Caco-2 (cell line): ENCODE measurements around the gene ST6GALNAC3. TPM values are rescaled to one million over a fixed set of nuclear protein-coding genes. Genes with fewer than 3 reads are reported as not detected.

Source experiments
- BruUV-seq: library from RNA; stranded (reverse); fragments of 400-500 nt; replicated peaks from 2 replicates; lab custom pipeline; 2021; lab: Mats Ljungman, UMichigan
- CTCF ChIA-PET: fragments of 300-600 bp; sonication (Branson Sonifier 250); formaldehyde crosslinking; loops from one replicate; lab custom pipeline; 2022; ENCODE audit warnings: antibody characterized with exemption; lab: Charles Lee
- POLR2A ChIA-PET: fragments of 300-600 bp; sonication (Branson Sonifier 250); formaldehyde crosslinking; loops from one replicate; lab custom pipeline; 2022; ENCODE audit warnings: antibody characterized with exemption; lab: Charles Lee
- DNase-seq, 2 experiments: peaks; one replicate each; pipeline versions ENCODE4 v3.0.0 to v3.0.0-alpha.2; 2020 to 2022
- H3K27me3 ChIP-seq: replicated peaks from 2 replicates; pipeline ENCODE4 v1.6.0; 2011; ENCODE audit warnings: low read length; ENCODE audit not compliant: control insufficient read depth, insufficient read depth
- H3K36me3 ChIP-seq: 2 replicates; pipeline ENCODE4 v1.5.1; 2011; ENCODE audit warnings: low read length; ENCODE audit not compliant: control insufficient read depth, insufficient read depth
- H3K4me1 ChIP-seq: fragments of 250-450 bp; sonication (Bioruptor Pico); 2 replicates; pipeline ENCODE4 v1.5.1; 2020; ENCODE audit warnings: mild to moderate bottlenecking
- H3K4me3 ChIP-seq: 2 replicates; pipeline ENCODE4 v1.5.1; 2011; ENCODE audit warnings: low read depth, mild to moderate bottlenecking, control low read depth, low read length
- H3K9me3 ChIP-seq: fragments of 250-450 bp; sonication (Bioruptor Pico); 2 replicates; pipeline ENCODE4 v1.5.1; 2020; ENCODE audit warnings: mild to moderate bottlenecking, moderate library complexity
- H3K27ac Mint-ChIP-seq: one replicate; pipeline ENCODE4 v1.8.0; 2022; ENCODE audit warnings: mixed read lengths; ENCODE audit not compliant: unreplicated experiment
- H3K27me3 Mint-ChIP-seq: one replicate; pipeline ENCODE4 v1.8.0; 2022; ENCODE audit warnings: mixed read lengths; ENCODE audit not compliant: insufficient read depth, unreplicated experiment
- H3K36me3 Mint-ChIP-seq: one replicate; pipeline ENCODE4 v1.8.0; 2022; ENCODE audit warnings: mild to moderate bottlenecking, mixed read lengths; ENCODE audit not compliant: insufficient read depth, unreplicated experiment
- H3K4me1 Mint-ChIP-seq: one replicate; pipeline ENCODE4 v1.8.0; 2022; ENCODE audit warnings: low read depth, mixed read lengths; ENCODE audit not compliant: unreplicated experiment
- H3K4me3 Mint-ChIP-seq: one replicate; pipeline ENCODE4 v1.8.0; 2022; ENCODE audit warnings: mild to moderate bottlenecking, moderate library complexity, mixed read lengths; ENCODE audit not compliant: unreplicated experiment
- H3K9me3 Mint-ChIP-seq: one replicate; pipeline ENCODE4 v1.8.0; 2022; ENCODE audit warnings: mixed read lengths; ENCODE audit not compliant: unreplicated experiment
- intact Hi-C: fragments of 100-400 bp; cut with micrococcal nuclease; formaldehyde crosslinking; loops from one replicate; pipeline ENCODE4 v1.10.0; 2022; ENCODE audit not compliant: unreplicated experiment
- total RNA-seq: library from RNA; stranded (reverse); gene quantifications from 2 replicates; pipeline ENCODE4 v1.2.3, GENCODE V29; 2022
- TF ChIP-seq, protein P1 (sequence below), 2 experiments: fragments of 200-600 bp in 1 of 2; IDR thresholded peaks; 1 replicate in 1 of 2; 2 replicates in 1 of 2; pipeline versions ENCODE4 v1.5.1 to v1.8.0; 2011 to 2022; ENCODE audit warnings: antibody characterized with exemption in 1 of 2, control low read depth in 1 of 2, inconsistent platforms in 1 of 2, low read depth in 1 of 2, low read length in 1 of 2, mild to moderate bottlenecking in 1 of 2, moderate library complexity in 1 of 2; ENCODE audit not compliant: insufficient read depth in 1 of 2, severe bottlenecking in 1 of 2, unreplicated experiment in 1 of 2

ST6GALNAC3 gene
- total RNA-seq, 1 experiment from 2014 or later = 16.0 TPM

DNA sequence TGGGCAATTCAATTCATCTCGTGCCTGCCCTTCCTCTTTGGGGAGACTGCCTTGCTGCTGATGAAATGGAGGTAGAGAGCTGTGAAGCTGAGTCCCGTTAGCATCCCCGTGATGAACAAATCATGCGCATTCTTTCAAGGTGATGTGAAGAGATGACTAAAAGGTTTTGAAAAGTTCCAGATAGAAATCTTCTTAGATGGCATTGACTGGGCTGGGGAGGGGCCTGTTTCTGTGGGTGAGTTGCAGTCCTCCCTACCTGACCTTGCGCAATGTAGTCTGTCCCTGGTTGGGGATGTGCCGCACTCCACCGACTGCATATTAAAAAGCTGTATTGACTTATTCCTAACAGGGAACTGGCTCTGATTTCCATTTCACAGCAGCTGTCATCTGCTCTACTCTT, 49.6 kb downstream of the ST6GALNAC3 start:
- no TSS peak for BruUV-seq
- no peaks in the 10 kb centered on the region for H3K36me3 Mint-ChIP-seq
- CTCF ChIA-PET = no interaction called here

DNA sequence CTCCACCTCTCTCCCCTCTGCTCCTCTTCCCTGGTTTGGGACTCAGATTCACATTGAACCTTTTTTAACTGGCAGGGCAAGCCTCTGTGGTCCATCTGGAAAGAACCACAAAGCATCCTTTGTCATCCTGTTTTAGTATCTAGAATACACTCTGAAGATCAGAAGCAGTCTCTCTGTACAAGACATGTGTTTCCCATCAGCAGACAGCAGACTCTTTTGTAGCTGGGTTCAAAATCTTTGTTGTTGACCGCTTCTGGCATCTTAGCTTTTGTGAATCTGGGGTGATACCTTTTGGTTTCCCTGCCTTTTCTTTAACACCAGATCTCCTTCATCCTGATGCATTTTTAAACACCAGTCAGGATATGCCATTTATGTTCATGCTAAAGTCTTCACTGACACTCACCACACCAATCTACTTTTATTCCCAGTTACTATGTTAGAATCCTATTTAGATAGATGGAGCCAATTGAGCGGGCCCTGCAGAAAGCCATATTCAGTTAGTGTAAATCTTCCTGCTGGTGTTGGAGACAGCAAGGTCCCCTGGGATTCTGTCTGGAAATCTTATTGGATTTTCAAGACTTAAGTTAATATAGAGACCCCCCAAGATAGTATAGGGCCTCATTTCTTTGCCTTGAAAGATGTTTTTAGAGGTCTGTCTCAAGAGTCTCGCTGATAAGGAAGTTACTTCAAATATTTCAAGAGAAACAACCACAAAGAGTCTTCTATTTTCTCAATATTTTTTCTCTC, 51.1 kb downstream of the ST6GALNAC3 start:
- TF ChIP-seq, protein P1, sequence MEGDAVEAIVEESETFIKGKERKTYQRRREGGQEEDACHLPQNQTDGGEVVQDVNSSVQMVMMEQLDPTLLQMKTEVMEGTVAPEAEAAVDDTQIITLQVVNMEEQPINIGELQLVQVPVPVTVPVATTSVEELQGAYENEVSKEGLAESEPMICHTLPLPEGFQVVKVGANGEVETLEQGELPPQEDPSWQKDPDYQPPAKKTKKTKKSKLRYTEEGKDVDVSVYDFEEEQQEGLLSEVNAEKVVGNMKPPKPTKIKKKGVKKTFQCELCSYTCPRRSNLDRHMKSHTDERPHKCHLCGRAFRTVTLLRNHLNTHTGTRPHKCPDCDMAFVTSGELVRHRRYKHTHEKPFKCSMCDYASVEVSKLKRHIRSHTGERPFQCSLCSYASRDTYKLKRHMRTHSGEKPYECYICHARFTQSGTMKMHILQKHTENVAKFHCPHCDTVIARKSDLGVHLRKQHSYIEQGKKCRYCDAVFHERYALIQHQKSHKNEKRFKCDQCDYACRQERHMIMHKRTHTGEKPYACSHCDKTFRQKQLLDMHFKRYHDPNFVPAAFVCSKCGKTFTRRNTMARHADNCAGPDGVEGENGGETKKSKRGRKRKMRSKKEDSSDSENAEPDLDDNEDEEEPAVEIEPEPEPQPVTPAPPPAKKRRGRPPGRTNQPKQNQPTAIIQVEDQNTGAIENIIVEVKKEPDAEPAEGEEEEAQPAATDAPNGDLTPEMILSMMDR (IDR thresholded peaks at IDR 0.05; ENCODE audit: insufficient read depth in 1 of 2, low read depth in 1 of 2, low read length in 1 of 2, severe bottlenecking in 1 of 2, unreplicated experiment in 1 of 2) = no peak
- CTCF ChIA-PET = no interaction called here
- Histone ChIP-seq H3K36me3 (no peaks in the 10 kb centered on the region), H3K4me1 (no peaks in the 10 kb centered on the region), H3K4me3 (no peak overlapping the region), H3K27me3 (no peaks in the 10 kb centered on the region), H3K9me3 (no peaks in the 10 kb centered on the region)
- Mint-ChIP-seq H3K9me3 (no peaks in the 10 kb centered on the region), H3K27me3 (no peaks in the 10 kb centered on the region), H3K27ac (no peak overlapping the region), H3K4me3 (no peak overlapping the region), H3K4me1 (peaks cover 6% of the 10 kb centered on the region), H3K36me3 (no peaks in the 10 kb centered on the region)
- intact Hi-C loops = no loop called here
- no peak for DNase-seq
- POLR2A ChIA-PET = no interaction called here
- BruUV-seq = no TSS peak

More for the DNA sequence above, 49.6 kb downstream of the ST6GALNAC3 start:
- Histone ChIP-seq H3K4me1 (no peaks in the 10 kb centered on the region), H3K36me3 (no peaks in the 10 kb centered on the region), H3K27me3 (no peaks in the 10 kb centered on the region), H3K9me3 (no peaks in the 10 kb centered on the region), H3K4me3 (no peak overlapping the region)
- Mint-ChIP-seq H3K4me1 (peaks cover 6% of the 10 kb centered on the region), H3K27me3 (no peaks in the 10 kb centered on the region), H3K27ac (no peak overlapping the region), H3K4me3 (no peak overlapping the region), H3K9me3 (no peaks in the 10 kb centered on the region)
- intact Hi-C loops = no loop called here
- DNase-seq = no peak
- TF ChIP-seq, protein P1 (IDR thresholded peaks at IDR 0.05; ENCODE audit: insufficient read depth in 1 of 2, low read depth in 1 of 2, low read length in 1 of 2, severe bottlenecking in 1 of 2, unreplicated experiment in 1 of 2) = no peak
- POLR2A ChIA-PET = no interaction called here

DNA sequence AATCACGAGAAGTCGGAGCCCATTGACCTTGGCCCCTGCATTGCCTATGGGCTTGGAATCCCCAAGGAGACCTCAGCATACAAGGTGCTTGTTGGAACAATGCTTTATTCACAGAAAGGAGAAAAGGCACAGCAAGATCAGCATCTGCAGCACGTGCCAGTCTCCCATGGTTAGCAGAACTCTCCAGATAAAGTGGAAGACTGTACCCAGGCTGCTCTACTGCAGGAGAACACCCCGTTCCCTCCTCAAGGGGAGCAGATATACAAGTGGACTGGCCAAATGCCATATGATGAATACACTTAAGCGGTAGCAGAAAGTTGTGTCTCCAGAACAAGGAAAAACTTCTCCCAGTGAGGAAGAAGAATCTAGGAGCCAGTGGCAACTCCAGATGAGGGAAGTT, 53.5 kb downstream of the ST6GALNAC3 start:
- no TSS peak for BruUV-seq
- no peak for DNase-seq
- Mint-ChIP-seq H3K9me3 (no peaks in the 10 kb centered on the region), H3K27ac (no peak overlapping the region), H3K4me3 (no peak overlapping the region), H3K4me1 (no peaks in the 10 kb centered on the region), H3K27me3 (no peaks in the 10 kb centered on the region), H3K36me3 (no peaks in the 10 kb centered on the region)
- no peaks in the 10 kb centered on the region for H3K36me3 ChIP-seq
- ChIA-PET CTCF (no interaction called here), POLR2A (no interaction called here)
- H3K4me1 ChIP-seq = no peaks in the 10 kb centered on the region
- TF ChIP-seq, protein P1 (IDR thresholded peaks at IDR 0.05; ENCODE audit: insufficient read depth in 1 of 2, low read depth in 1 of 2, low read length in 1 of 2, severe bottlenecking in 1 of 2, unreplicated experiment in 1 of 2) = no peak
- intact Hi-C loops = no loop called here
- no peak overlapping the region for H3K4me3 ChIP-seq
- H3K9me3 ChIP-seq = no peaks in the 10 kb centered on the region
- no peaks in the 10 kb centered on the region for H3K27me3 ChIP-seq
